Body of pancreas (tissue), 4 donors: Measurements from ENCODE around the gene BRPF3. TPM values are rescaled to one million over a fixed set of nuclear protein-coding genes. Genes with fewer than 3 reads are reported as not detected.

Experiments
- ATAC-seq: fragments of 150-250 bp; one replicate; pipeline ENCODE4 v1.9.1; 2016
- DNase-seq, 4 donors: peaks; one replicate each; pipeline ENCODE4 v3.0.0-alpha.2; 2019
- H3K27ac ChIP-seq, 4 donors: fragments of 200-600 bp; sonication (generic); 1 replicate in 3 of 4; 2 replicates in 1 of 4; pipeline versions ENCODE4 v1.5.1 to v1.6.1; 2016 to 2019; ENCODE audit warnings: mild to moderate bottlenecking in 1 of 4, mixed read lengths in 1 of 4, moderate library complexity in 1 of 4
- H3K27me3 ChIP-seq, 2 donors: fragments of 200-600 bp; sonication (generic); one replicate each; pipeline ENCODE4 v1.6.0; 2016; ENCODE audit warnings: mild to moderate bottlenecking in 1 of 2
- H3K36me3 ChIP-seq, 2 donors: fragments of 200-600 bp; sonication (generic); replicated peaks in 1 of 2; 2 replicates each; pipeline ENCODE4 v1.5.1; 2016; ENCODE audit warnings: low read depth in 2 of 2; ENCODE audit not compliant: insufficient read depth in 1 of 2
- H3K4me1 ChIP-seq: fragments of 200-600 bp; sonication (generic); one replicate; pipeline ENCODE4 v1.6.0; 2016
- H3K4me3 ChIP-seq, 2 donors: fragments of 200-600 bp; sonication (generic); 1 replicate in 1 of 2; 2 replicates in 1 of 2; pipeline ENCODE4 v1.5.1; 2016 to 2019
- H3K9me3 ChIP-seq, 3 donors: fragments of 200-600 bp; sonication (generic); 1 replicate in 2 of 3; 2 replicates in 1 of 3; pipeline ENCODE4 v1.5.1; 2016
- CTCF ChIP-seq, 7 experiments: fragments of 450-650 bp in 4 of 7; fragments of 200-600 bp in 3 of 7; sonication (generic) in 3 of 7; IDR thresholded peaks; one replicate each; pipeline ENCODE4 v1.5.1; 2016 to 2019; ENCODE audit warnings: antibody characterized with exemption in 7 of 7
- POLR2A ChIP-seq, 3 donors: fragments of 450-650 bp; IDR thresholded peaks; one replicate each; pipeline ENCODE4 v1.6.1; 2016; ENCODE audit warnings: antibody characterized with exemption in 3 of 3, mild to moderate bottlenecking in 2 of 3
- WGBS, 2 donors: methylation state at CpG; one replicate each; pipeline ENCODE4 v1.1.5; 2017; 5-methylcytosine and 5-hydroxymethylcytosine counted together
- intact Hi-C: fragments of 100-400 bp; cut with DNase I; formaldehyde crosslinking; loops from one replicate; pipeline ENCODE4 v1.15.1; 2023
- total RNA-seq, 2 donors: library from RNA; depleted of rRNA; stranded (reverse); fragments of >200 nt; gene quantifications; one replicate each; pipeline ENCODE4 v1.1.0, GENCODE V29; 2016

BRPF3 gene
- total RNA-seq, 2 donors from 2014 or later, result 24.9 to 27.0 TPM

- ATAC-seq, result peak; percentile 40
- DNase-seq, result peak; percentile 24 to 48 (median 28)
- no peaks in the 10 kb centered on the region for H3K27me3 ChIP-seq
- H3K36me3 ChIP-seq, result no peaks in the 10 kb centered on the region
- TF ChIP-seq CTCF (IDR thresholded peaks at IDR 0.05), result peak in 4 of 7 experiments; percentile 17 to 33 (median 22)
- TF ChIP-seq POLR2A (IDR thresholded peaks at IDR 0.05), result no peak
- peaks cover 9% of the 10 kb centered on the region for H3K4me1 ChIP-seq
- no peak overlapping the region for H3K4me3 ChIP-seq
- intact Hi-C loops, result no loop called here
- H3K9me3 ChIP-seq, result no peaks in the 10 kb centered on the region
- 25 to 32% methylated on average over 7 to 8 of the region's 8 CpGs for WGBS, 2 donors
- H3K27ac ChIP-seq, result no peak overlapping the region
Observed at GRCh38 chr6:36245572-36246061, 49.1 kb downstream of the BRPF3 start.

GRCh38 chr6:36246506-36247268 is 50.1 kb downstream of the BRPF3 start:
- Histone ChIP-seq H3K36me3 (no peaks in the 10 kb centered on the region), H3K27me3 (no peaks in the 10 kb centered on the region), H3K4me1 (peaks cover 9% of the 10 kb centered on the region), H3K4me3 (no peak overlapping the region), H3K27ac (no peak overlapping the region), H3K9me3 (no peaks in the 10 kb centered on the region)
- 88 to 93% methylated on average over 22 of the region's 22 CpGs for WGBS, 2 donors
- ATAC-seq (no peak), DNase-seq (no peak)
- TF ChIP-seq POLR2A (IDR thresholded peaks at IDR 0.05) (no peak), CTCF (IDR thresholded peaks at IDR 0.05) (no peak)
- intact Hi-C loops, result no loop called here

- intact Hi-C loops, result no loop called here
- Histone ChIP-seq H3K27ac (no peak overlapping the region), H3K4me3 (no peak overlapping the region), H3K27me3 (no peaks in the 10 kb centered on the region), H3K9me3 (no peaks in the 10 kb centered on the region), H3K4me1 (peaks cover 9% of the 10 kb centered on the region), H3K36me3 (no peaks in the 10 kb centered on the region)
- no peak for ATAC-seq
- DNase-seq, result no peak
- TF ChIP-seq CTCF (IDR thresholded peaks at IDR 0.05) (no peak), POLR2A (IDR thresholded peaks at IDR 0.05) (no peak)
- 86% methylated on average over 6 of the region's 6 CpGs for WGBS, 2 donors
Observed at GRCh38 chr6:36247693-36248092, 51.1 kb downstream of the BRPF3 start.

- Histone ChIP-seq H3K36me3 (no peaks in the 10 kb centered on the region), H3K4me3 (no peak overlapping the region), H3K9me3 (no peaks in the 10 kb centered on the region), H3K27me3 (no peaks in the 10 kb centered on the region), H3K27ac (no peak overlapping the region), H3K4me1 (peaks cover 9% of the 10 kb centered on the region)
- DNase-seq, result no peak
- TF ChIP-seq CTCF (IDR thresholded peaks at IDR 0.05) (no peak), POLR2A (IDR thresholded peaks at IDR 0.05) (no peak)
- intact Hi-C loops, result no loop called here
- ATAC-seq, result no peak
- 71 to 78% methylated on average over 1 of the region's 1 CpG for WGBS, 2 donors
Observed at GRCh38 chr6:36248980-36249379, 52.4 kb downstream of the BRPF3 start.

- no peaks in the 10 kb centered on the region for H3K9me3 ChIP-seq
- H3K27ac ChIP-seq, result no peak overlapping the region
- H3K36me3 ChIP-seq, result no peaks in the 10 kb centered on the region
- peaks cover 9% of the 10 kb centered on the region for H3K4me1 ChIP-seq
- DNase-seq, result no peak
- WGBS, 2 donors, result 86% methylated on average over 5 of the region's 5 CpGs
- ATAC-seq, result no peak
- intact Hi-C loops, result no loop called here
- TF ChIP-seq CTCF (IDR thresholded peaks at IDR 0.05) (no peak), POLR2A (IDR thresholded peaks at IDR 0.05) (no peak)
- H3K4me3 ChIP-seq, result no peak overlapping the region
- no peaks in the 10 kb centered on the region for H3K27me3 ChIP-seq
Observed at GRCh38 chr6:36249536-36249935, 53.0 kb downstream of the BRPF3 start.
